ENCODE measurements around the gene ESAM. TPM values are rescaled to one million over a fixed set of nuclear protein-coding genes. Genes with fewer than 3 reads are reported as not detected.

ESAM gene
- total and polyA plus RNA-seq, 10 of the 15 experiments (the other 5 are each of a cell fraction or from before 2014, with no cell fraction given), result 2.7 to 43.6 (median 19.5) TPM

GRCh38 chr11:124751391-124751740 lies 10.7 kb downstream of the ESAM start (continued):
- TF ChIP-seq SKIL (IDR thresholded peaks at IDR 0.05; ENCODE audit: low read depth, poor library complexity, severe bottlenecking), result no peak
- TF ChIP-seq CUX1 (IDR thresholded peaks at IDR 0.05; ENCODE audit: insufficient replicate concordance, low read depth, low read length), result no peak
- no peak for TF ChIP-seq MYC (IDR thresholded peaks at IDR 0.05; ENCODE audit: insufficient read depth, insufficient read length, insufficient replicate concordance, low read length, severe bottlenecking)
- TF ChIP-seq STAT3 (IDR thresholded peaks at IDR 0.05; ENCODE audit: low read depth, low read length), result no peak
- no peak for TF ChIP-seq ZBTB11 (CRISPR knock-in tag; IDR thresholded peaks at IDR 0.05)
- TF ChIP-seq GABPA (IDR thresholded peaks at IDR 0.05; ENCODE audit: low read depth), result no peak

Measured in GM12878 (cell line).